K562 (cell line): ENCODE measurements around the gene GON4L. TPM values are rescaled to one million over a fixed set of nuclear protein-coding genes. Genes with fewer than 3 reads are reported as not detected.

ENCODE experiments used
- ATAC-seq: fragments of 200-7000 bp; cut with Tn5 transposase; 3 replicates; pipeline ENCODE4 v1.9.1; 2020; ENCODE audit warnings: moderate library complexity
- BruUV-seq: library from RNA; stranded (reverse); fragments of 400-500 nt; replicated peaks from 2 replicates; lab custom pipeline; 2021; lab: Mats Ljungman, UMichigan
- CTCF ChIA-PET: fragments of 300-600 bp; formaldehyde crosslinking; extraction: SDS; loops from one replicate; lab custom pipeline; 2021; ENCODE audit warnings: low intra/inter-chr PET ratio; lab: Yijun Ruan, JAX
- POLR2A ChIA-PET: fragments of 300-600, 350-650 bp; sonication (Branson Sonifier 250); formaldehyde crosslinking; extraction: SDS; loops from one replicate; lab custom pipeline; 2021; ENCODE audit warnings: antibody characterized with exemption, inconsistent platforms; lab: Yijun Ruan, JAX
- DNase-seq, 4 experiments: peaks; one replicate each; pipeline versions ENCODE4 v3.0.0 to v3.0.0-alpha.2; 2011 to 2018; ENCODE audit warnings: low spot score in 3 of 4, mixed read lengths in 3 of 4; ENCODE audit errors: extremely low read depth in 1 of 4
- FAIRE-seq: peaks from 2 replicates; lab custom pipeline; 2011; peaks lifted over from hg19 to GRCh38; lab: Jason Lieb, UNC
- H2AFZ ChIP-seq: 2 replicates; pipeline ENCODE4 v1.6.0; 2011; ENCODE audit warnings: low read depth, low read length, control low read depth, inconsistent platforms
- H3K27ac ChIP-seq: fragments of 200-600 bp; 3 replicates; pipeline ENCODE4 v1.8.0; 2011; ENCODE audit warnings: low read depth, mild to moderate bottlenecking, control low read depth, inconsistent platforms, low read length, moderate library complexity, mixed read lengths; ENCODE audit errors: extremely low read depth
- H3K27me3 ChIP-seq, 2 experiments: fragments of 300-600 bp in 1 of 2; 2 replicates in 1 of 2; 3 replicates in 1 of 2; pipeline versions ENCODE4 v1.6.0 to v1.8.0; 2011; ENCODE audit warnings: inconsistent platforms in 2 of 2, low read length in 2 of 2, mild to moderate bottlenecking in 1 of 2, mixed read lengths in 1 of 2, moderate library complexity in 1 of 2; ENCODE audit not compliant: control insufficient read depth in 2 of 2, insufficient read depth in 2 of 2
- H3K36me3 ChIP-seq: fragments of 300-600 bp; 3 replicates; pipeline ENCODE4 v1.8.0; 2011; ENCODE audit warnings: mild to moderate bottlenecking, low read length, inconsistent platforms; ENCODE audit not compliant: control insufficient read depth, insufficient read depth
- H3K4me1 ChIP-seq, 2 experiments: fragments of 200-600 bp in 1 of 2; replicated peaks in 1 of 2; 2 replicates in 1 of 2; 3 replicates in 1 of 2; pipeline versions ENCODE4 v1.5.1 to v1.8.0; 2011; ENCODE audit warnings: inconsistent platforms in 2 of 2, low read length in 2 of 2, mild to moderate bottlenecking in 1 of 2, mixed read lengths in 1 of 2, moderate library complexity in 1 of 2; ENCODE audit not compliant: control insufficient read depth in 2 of 2, insufficient read depth in 2 of 2
- H3K4me2 ChIP-seq: 2 replicates; pipeline ENCODE4 v1.6.1; 2011; ENCODE audit warnings: low read length, control low read depth, inconsistent platforms, mixed read lengths; ENCODE audit not compliant: insufficient read depth
- H3K4me3 ChIP-seq: fragments of 200-600 bp; sonication (generic), shearing (Covaris generic); 2 replicates; pipeline ENCODE4 v1.5.1; 2016; ENCODE audit warnings: control low read depth, inconsistent platforms
- H3K79me2 ChIP-seq: fragments of 200-600 bp; 3 replicates; pipeline ENCODE4 v1.8.0; 2011; ENCODE audit warnings: low read length, inconsistent platforms; ENCODE audit not compliant: control insufficient read depth, insufficient read depth
- H3K9ac ChIP-seq, 2 experiments: 2 replicates each; pipeline versions ENCODE4 v1.6.0 to v1.6.1; 2011; ENCODE audit warnings: low read depth in 2 of 2, low read length in 2 of 2, control low read depth in 1 of 2, inconsistent platforms in 1 of 2, mild to moderate bottlenecking in 1 of 2, mixed read lengths in 1 of 2; ENCODE audit not compliant: insufficient read depth in 1 of 2
- H3K9me1 ChIP-seq: one replicate; pipeline ENCODE4 v1.6.0; 2011; ENCODE audit warnings: inconsistent platforms, mild to moderate bottlenecking, low read length, moderate library complexity; ENCODE audit not compliant: control insufficient read depth, insufficient read depth
- H3K9me3 ChIP-seq: replicated peaks from 2 replicates; pipeline ENCODE4 v1.5.1; 2011; ENCODE audit warnings: low read depth, low read length, inconsistent platforms; ENCODE audit not compliant: control insufficient read depth, insufficient read depth
- H4K20me1 ChIP-seq: replicated peaks from 2 replicates; pipeline ENCODE4 v1.6.1; 2011; ENCODE audit warnings: low read length, inconsistent platforms, mixed read lengths; ENCODE audit not compliant: control insufficient read depth, insufficient read depth
- CHD2 ChIP-seq: IDR thresholded peaks from 2 replicates; pipeline ENCODE4 v1.6.1; 2011; ENCODE audit warnings: low read depth, low read length
- E2F1 ChIP-seq: sonication (generic); formaldehyde crosslinking; IDR thresholded peaks from 2 replicates; pipeline ENCODE4 v1.8.1; 2023; ENCODE audit warnings: mild to moderate bottlenecking, missing genetic modification reagents, moderate library complexity
- FOS ChIP-seq: IDR thresholded peaks from 3 replicates; pipeline ENCODE4 v1.6.1; 2011; ENCODE audit not compliant: insufficient read length; ENCODE audit errors: extremely low read depth
- HDAC3 ChIP-seq: fragments of 450-650 bp; IDR thresholded peaks from 2 replicates; pipeline ENCODE4 v1.6.1; 2018; ENCODE audit warnings: borderline replicate concordance, mild to moderate bottlenecking, moderate library complexity; ENCODE audit not compliant: partially characterized antibody
- MECOM ChIP-seq: fragments of 250-450 bp; sonication (Bioruptor Pico); IDR thresholded peaks from 2 replicates; pipeline ENCODE4 v1.8.0; 2022; ENCODE audit warnings: inconsistent platforms
- NCOA1 ChIP-seq: fragments of 450-650 bp; IDR thresholded peaks from 2 replicates; pipeline ENCODE4 v1.6.1; 2016; ENCODE audit warnings: low read depth
- PBX2 ChIP-seq, 2 experiments: IDR thresholded peaks in 1 of 2; conservative IDR thresholded peaks in 1 of 2; 2 replicates each; pipeline ENCODE4 v1.6.1; 2016; ENCODE audit warnings: low read depth in 2 of 2, mild to moderate bottlenecking in 1 of 2, missing compliant biosample characterization in 1 of 2, missing genetic modification characterization in 1 of 2, moderate library complexity in 1 of 2
- ZBTB12 ChIP-seq: fragments of 250-450 bp; sonication (Bioruptor Pico); IDR thresholded peaks from 2 replicates; pipeline ENCODE4 v1.4.0; 2020
- ZNF23 ChIP-seq: fragments of 250-450 bp; sonication (Bioruptor Pico); IDR thresholded peaks from 2 replicates; pipeline ENCODE4 v1.4.0; 2020; ENCODE audit warnings: mild to moderate bottlenecking
- ZNF75A ChIP-seq: fragments of 450-650 bp; formaldehyde crosslinking; IDR thresholded peaks from 2 replicates; pipeline ENCODE4 v1.4.0; 2020; ENCODE audit warnings: mild to moderate bottlenecking
- ZNF76 ChIP-seq: fragments of 250-450 bp; sonication (Bioruptor Pico); IDR thresholded peaks from 2 replicates; pipeline ENCODE4 v1.4.0; 2020; ENCODE audit warnings: mild to moderate bottlenecking, moderate library complexity, borderline replicate concordance
- WGBS: fragments of 100-300 bp; shearing (Covaris generic); methylation state at CpG from one replicate; pipeline ENCODE4 v1.1.6; 2016; ENCODE audit warnings: low coverage, mixed read lengths; ENCODE audit not compliant: insufficient coverage; ENCODE audit errors: missing lambda C conversion rate; 5-methylcytosine and 5-hydroxymethylcytosine counted together
- in situ Hi-C: fragments of 300-500 bp; cut with MboI; formaldehyde crosslinking; loops from 4 replicates; pipeline ENCODE4 v1.15.0; 2018; ENCODE audit warnings: inconsistent platforms, mixed read lengths
- intact Hi-C: fragments of 100-400 bp; cut with micrococcal nuclease; formaldehyde crosslinking; loops from 2 replicates; pipeline ENCODE4 v1.14.2; 2022
- polyA plus RNA-seq, 8 experiments: library from polyadenylated mRNA; depleted of rRNA in 4 of 8; stranded (reverse) in 5 of 8; unstranded in 3 of 8; fragments of >200 nt; fragmentation: Nextera tagmentation in 2 of 8; fragmentation: Illumina TruSeq in 1 of 8; extraction: Ambion mirVana in 2 of 8; extraction: Trizol in 1 of 8; gene quantifications; 2 replicates each; pipeline versions ENCODE4 v1.2.1 to v1.2.3, GENCODE V29; 2011 to 2014; ENCODE audit warnings: inconsistent platforms in 1 of 8, missing spikeins in 1 of 8
- total RNA-seq, 7 experiments: library from RNA; depleted of rRNA in 6 of 7; stranded (reverse); fragments of >200 nt in 6 of 7; fragmentation: Illumina TruSeq in 2 of 7; extraction: Trizol in 2 of 7; gene quantifications; 2 replicates each; pipeline versions ENCODE4 v1.2.1 to v1.2.3, GENCODE V29; 2011 to 2021; ENCODE audit warnings: low replicate concordance in 1 of 7

GON4L gene
- total and polyA plus RNA-seq, 9 of the 15 experiments (the other 6 are each of a cell fraction or from before 2014, with no cell fraction given) = 20.2 to 47.4 (median 33.6) TPM

GRCh38 chr1:155831279-155831976, 25.6 kb downstream of the GON4L start:
- Histone ChIP-seq H3K27me3 (no peaks in the 10 kb centered on the region), H3K36me3 (peaks cover 20% of the 10 kb centered on the region), H2AFZ (no peak overlapping the region), H3K9me3 (no peaks in the 10 kb centered on the region), H3K79me2 (peaks cover 57% of the 10 kb centered on the region), H3K9me1 (no peaks in the 10 kb centered on the region), H3K4me2 (no peak overlapping the region), H3K4me1 (peaks cover 18 to 20% of the 10 kb centered on the region in 2 experiments), H3K4me3 (no peak overlapping the region), H3K27ac (no peak overlapping the region), H4K20me1 (no peaks in the 10 kb centered on the region), H3K9ac (no peak overlapping the region)
- BruUV-seq = no TSS peak
- ATAC-seq = no peak
- 91% methylated on average over 7 of the region's 7 CpGs for WGBS
- ChIA-PET CTCF (no interaction called here), POLR2A (interaction anchor here (0.6 kb wide), 1 partner anchor 11 kb away, joined by 3 read pairs; no protein-coding TSS in a partner anchor)
- in situ Hi-C loops (no loop called here), intact Hi-C loops (loop anchor here (5.0 kb wide), 1 partner anchor 81 kb away; the partner anchor contains the start of gene RIT1)
- FAIRE-seq = no peak
- DNase-seq = no peak
- TF ChIP-seq ZNF76 = no peak
- TF ChIP-seq FOS = no peak
- no peak for TF ChIP-seq PBX2 (CRISPR knock-in tag; IDR thresholded peaks at IDR 0.05; ENCODE audit: low read depth)
- TF ChIP-seq PBX2 (tag; conservative IDR thresholded peaks at IDR 0.05; ENCODE audit: low read depth) = no peak
- no peak for TF ChIP-seq MECOM (CRISPR knock-in tag)
- no peak for TF ChIP-seq CHD2
- TF ChIP-seq ZNF75A (CRISPR knock-in tag) = no peak
- no peak for TF ChIP-seq E2F1 (CRISPR knock-in tag)
- no peak for TF ChIP-seq HDAC3
- no peak for TF ChIP-seq NCOA1
- no peak for TF ChIP-seq ZNF23 (CRISPR knock-in tag)
- no peak for TF ChIP-seq ZBTB12 (CRISPR knock-in tag)
